Chondrocyte (in vitro differentiated cells): ENCODE data around the gene PRR14L. TPM values are rescaled to one million over a fixed set of nuclear protein-coding genes. Genes with fewer than 3 reads are reported as not detected.

Source experiments
- DNase-seq: peaks from one replicate; pipeline ENCODE4 v3.0.0; 2021; ENCODE audit warnings: mixed read lengths, low spot score
- H3K27ac Mint-ChIP-seq: one replicate; pipeline ENCODE4 v1.8.0; 2021; ENCODE audit warnings: mild to moderate bottlenecking, moderate library complexity, mixed read lengths; ENCODE audit not compliant: unreplicated experiment
- H3K27me3 Mint-ChIP-seq: 2 replicates; pipeline ENCODE4 v1.8.0; 2021; ENCODE audit warnings: low read depth, mixed read lengths
- H3K36me3 Mint-ChIP-seq: 2 replicates; pipeline ENCODE4 v1.8.0; 2021; ENCODE audit warnings: low read depth, mixed read lengths
- H3K4me1 Mint-ChIP-seq: 2 replicates; pipeline ENCODE4 v1.8.0; 2021; ENCODE audit warnings: low read depth, mild to moderate bottlenecking, mixed read lengths
- H3K4me3 Mint-ChIP-seq: one replicate; pipeline ENCODE4 v1.8.0; 2021; ENCODE audit warnings: mild to moderate bottlenecking, moderate library complexity, mixed read lengths; ENCODE audit not compliant: unreplicated experiment
- H3K9me3 Mint-ChIP-seq: 2 replicates; pipeline ENCODE4 v1.8.0; 2021; ENCODE audit warnings: low read depth, mixed read lengths
- total RNA-seq: library from RNA; stranded (reverse); gene quantifications from 3 replicates; pipeline ENCODE4 v1.2.1, GENCODE V29; 2021
- TF ChIP-seq, protein P1 (sequence below): fragments of 200-600 bp; sonication (generic); IDR thresholded peaks from 2 replicates; pipeline ENCODE4 v1.5.0; 2021; ENCODE audit warnings: antibody characterized with exemption, mild to moderate bottlenecking, moderate library complexity

Gene PRR14L
- total RNA-seq, 1 donor from 2014 or later = 49.1 TPM

DNA sequence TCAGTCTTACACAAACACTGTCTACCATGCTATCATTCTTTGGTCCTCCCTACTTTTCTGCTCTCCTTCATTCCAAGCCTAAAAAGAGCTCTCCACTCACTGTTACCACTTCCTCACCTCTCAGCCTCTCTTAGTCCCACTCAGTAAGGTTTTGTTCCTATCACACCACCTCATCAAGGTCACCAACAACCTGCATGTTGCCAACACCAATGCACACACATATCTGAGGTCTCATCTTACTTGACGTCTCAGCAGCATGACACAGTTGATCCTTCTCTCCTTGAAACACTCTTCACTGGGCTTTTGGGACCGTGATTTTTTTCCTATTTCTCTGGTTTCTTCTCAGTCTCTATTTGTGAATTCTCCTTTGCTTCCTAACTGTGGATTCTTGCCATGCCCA lies 96.0 kb downstream of the PRR14L start:
- Mint-ChIP-seq H3K27me3 (no peaks in the 10 kb centered on the region), H3K4me1 (peaks cover 18% of the 10 kb centered on the region), H3K27ac (no peak overlapping the region), H3K4me3 (no peak overlapping the region), H3K9me3 (no peaks in the 10 kb centered on the region), H3K36me3 (no peaks in the 10 kb centered on the region)
- TF ChIP-seq, protein P1, sequence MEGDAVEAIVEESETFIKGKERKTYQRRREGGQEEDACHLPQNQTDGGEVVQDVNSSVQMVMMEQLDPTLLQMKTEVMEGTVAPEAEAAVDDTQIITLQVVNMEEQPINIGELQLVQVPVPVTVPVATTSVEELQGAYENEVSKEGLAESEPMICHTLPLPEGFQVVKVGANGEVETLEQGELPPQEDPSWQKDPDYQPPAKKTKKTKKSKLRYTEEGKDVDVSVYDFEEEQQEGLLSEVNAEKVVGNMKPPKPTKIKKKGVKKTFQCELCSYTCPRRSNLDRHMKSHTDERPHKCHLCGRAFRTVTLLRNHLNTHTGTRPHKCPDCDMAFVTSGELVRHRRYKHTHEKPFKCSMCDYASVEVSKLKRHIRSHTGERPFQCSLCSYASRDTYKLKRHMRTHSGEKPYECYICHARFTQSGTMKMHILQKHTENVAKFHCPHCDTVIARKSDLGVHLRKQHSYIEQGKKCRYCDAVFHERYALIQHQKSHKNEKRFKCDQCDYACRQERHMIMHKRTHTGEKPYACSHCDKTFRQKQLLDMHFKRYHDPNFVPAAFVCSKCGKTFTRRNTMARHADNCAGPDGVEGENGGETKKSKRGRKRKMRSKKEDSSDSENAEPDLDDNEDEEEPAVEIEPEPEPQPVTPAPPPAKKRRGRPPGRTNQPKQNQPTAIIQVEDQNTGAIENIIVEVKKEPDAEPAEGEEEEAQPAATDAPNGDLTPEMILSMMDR = no peak
- DNase-seq = no peak

DNA sequence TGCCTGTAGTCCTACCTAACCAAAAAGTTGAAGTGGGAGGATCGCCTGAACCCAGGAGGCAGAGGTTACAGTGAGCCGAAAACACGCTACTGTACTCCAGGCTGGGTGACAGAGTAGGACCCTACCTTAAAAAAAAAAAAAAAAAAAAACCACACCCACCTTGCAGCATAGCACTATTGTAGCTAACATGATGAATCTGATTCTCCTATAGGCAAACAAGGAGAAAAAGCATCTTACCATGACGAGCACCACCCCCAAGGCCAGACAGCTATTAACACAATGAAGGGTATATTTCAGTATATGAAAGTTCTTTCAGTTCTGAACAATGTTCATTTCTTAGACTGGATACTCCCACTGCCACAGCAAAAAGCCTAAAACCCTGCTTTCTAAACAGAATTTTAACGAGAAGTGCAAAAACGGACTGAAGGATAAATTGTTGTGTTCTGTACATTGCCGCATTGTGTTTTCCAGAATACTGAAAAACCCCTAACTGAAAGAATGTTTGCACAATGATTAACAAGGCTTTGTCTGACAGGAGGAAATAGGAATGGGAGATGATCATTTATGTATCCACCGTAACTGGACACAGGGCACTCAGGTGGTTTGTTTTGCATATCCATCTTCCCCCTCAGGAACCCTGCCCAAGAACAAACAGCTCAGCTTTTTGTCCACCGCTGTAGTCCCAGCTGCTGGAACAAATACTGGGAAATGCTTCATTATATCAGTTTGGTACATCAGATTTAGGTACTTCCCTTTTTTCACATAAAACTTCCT lies 96.8 kb downstream of the PRR14L start:
- Mint-ChIP-seq H3K4me3 (no peak overlapping the region), H3K36me3 (no peaks in the 10 kb centered on the region), H3K4me1 (peaks cover 16% of the 10 kb centered on the region), H3K27ac (no peak overlapping the region), H3K27me3 (no peaks in the 10 kb centered on the region), H3K9me3 (no peaks in the 10 kb centered on the region)
- TF ChIP-seq, protein P1 = no peak
- DNase-seq = no peak

DNA sequence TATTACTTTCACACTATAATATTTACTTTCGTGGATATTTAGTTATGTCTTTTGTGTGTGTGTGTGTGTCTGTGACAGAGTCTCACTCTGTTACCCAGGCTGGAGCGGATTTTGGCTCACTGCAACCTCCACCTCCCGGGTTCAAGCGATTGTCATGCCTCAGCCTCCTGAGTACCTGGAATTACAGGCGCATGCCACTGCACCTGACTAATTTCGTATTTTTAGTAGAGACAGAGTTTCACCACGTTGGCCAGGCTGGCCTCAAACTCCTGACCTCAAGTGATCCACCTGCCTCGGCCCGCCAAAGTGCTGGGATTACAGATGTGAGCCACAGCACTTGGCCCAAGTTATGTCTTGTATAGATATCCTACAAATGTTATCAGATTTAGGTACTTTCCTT lies 97.8 kb downstream of the PRR14L start:
- Mint-ChIP-seq H3K9me3 (no peaks in the 10 kb centered on the region), H3K36me3 (no peaks in the 10 kb centered on the region), H3K27me3 (no peaks in the 10 kb centered on the region), H3K4me1 (peaks cover 16% of the 10 kb centered on the region), H3K27ac (no peak overlapping the region), H3K4me3 (no peak overlapping the region)
- no peak for DNase-seq
- TF ChIP-seq, protein P1 = no peak

DNA sequence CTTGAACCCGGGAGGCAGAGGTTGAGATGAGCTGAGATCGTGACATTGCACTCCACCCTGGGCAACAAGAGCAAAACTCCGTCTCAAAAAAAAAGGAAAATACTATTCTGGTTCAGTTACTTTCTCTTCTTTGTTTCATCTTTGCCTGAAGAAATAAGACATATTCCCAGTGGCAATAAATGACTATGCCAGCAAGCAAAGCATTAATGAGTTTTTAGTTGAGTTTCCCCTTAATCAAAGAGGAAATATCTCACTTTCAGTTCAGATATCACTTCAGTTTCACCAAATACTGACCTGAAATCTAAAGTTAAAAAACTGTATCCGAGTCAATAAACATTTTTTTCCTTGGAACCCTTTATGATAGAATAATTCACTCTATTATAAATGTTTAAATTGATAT lies 98.3 kb downstream of the PRR14L start:
- peaks cover 19% of the 10 kb centered on the region for H3K4me1 Mint-ChIP-seq
- no peaks in the 10 kb centered on the region for H3K9me3 Mint-ChIP-seq
- DNase-seq = no peak
- TF ChIP-seq, protein P1 = no peak
- no peaks in the 10 kb centered on the region for H3K27me3 Mint-ChIP-seq
- H3K4me3 Mint-ChIP-seq = no peak overlapping the region
- H3K27ac Mint-ChIP-seq = no peak overlapping the region
- no peaks in the 10 kb centered on the region for H3K36me3 Mint-ChIP-seq

DNA sequence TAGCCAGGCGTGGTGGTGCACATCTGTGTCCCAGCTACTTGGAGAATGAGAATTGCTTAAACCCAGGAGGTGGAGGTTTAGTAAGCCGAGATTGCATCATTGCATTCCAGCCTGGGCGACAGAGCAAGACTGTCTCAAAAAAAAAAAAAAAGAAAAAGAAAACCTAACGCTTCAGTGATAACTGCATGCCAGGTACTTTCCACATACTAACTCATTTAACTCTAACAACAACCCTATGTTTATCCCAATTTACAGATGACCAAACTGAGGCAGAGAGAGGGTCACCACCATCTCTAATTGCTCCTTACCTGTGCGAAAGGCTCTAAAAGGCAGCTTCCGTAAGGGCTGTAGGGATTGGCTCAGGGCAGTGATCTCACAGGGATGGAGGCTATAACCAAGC lies 99.5 kb downstream of the PRR14L start:
- DNase-seq = no peak
- TF ChIP-seq, protein P1 = no peak
- Mint-ChIP-seq H3K4me3 (no peak overlapping the region), H3K36me3 (peaks cover 3% of the 10 kb centered on the region), H3K27ac (peak overlapping the region; percentile 84), H3K27me3 (no peaks in the 10 kb centered on the region), H3K9me3 (no peaks in the 10 kb centered on the region), H3K4me1 (peaks cover 27% of the 10 kb centered on the region)
